GM12878 (cell line): ENCODE measurements around the gene SLC23A1. TPM values are rescaled to one million over a fixed set of nuclear protein-coding genes. Genes with fewer than 3 reads are reported as not detected.

Source experiments
- ATAC-seq: fragments of 200-7000 bp; cut with Tn5 transposase; 3 replicates; pipeline ENCODE4 v1.9.1; 2020; ENCODE audit warnings: mild to moderate bottlenecking, moderate library complexity
- BruUV-seq: library from RNA; stranded (reverse); fragments of 400-500 nt; replicated peaks from 2 replicates; lab custom pipeline; 2021; lab: Mats Ljungman, UMichigan
- CTCF ChIA-PET: fragments of 300-600 bp; sonication (Branson Sonifier 250); formaldehyde crosslinking; extraction: SDS; loops from one replicate; lab custom pipeline; 2021; ENCODE audit warnings: inconsistent platforms; lab: Yijun Ruan, JAX
- POLR2A ChIA-PET: fragments of 350-600 bp; formaldehyde crosslinking; extraction: SDS; loops from one replicate; lab custom pipeline; 2021; ENCODE audit warnings: inconsistent platforms; lab: Charles Lee
- RAD21 ChIA-PET: fragments of 300-600 bp; sonication (Branson Sonifier 250); formaldehyde crosslinking; loops from one replicate; lab custom pipeline; 2023; ENCODE audit warnings: antibody characterized with exemption; ENCODE audit not compliant: unreplicated experiment; lab: Charles Lee
- SMC1A ChIA-PET: fragments of 300-600 bp; sonication (Branson Sonifier 250); formaldehyde crosslinking; loops from one replicate; lab custom pipeline; 2023; ENCODE audit not compliant: unreplicated experiment, uncharacterized antibody; lab: Charles Lee
- DNase-seq: peaks from one replicate; pipeline ENCODE4 v3.0.0-alpha.2; 2011; ENCODE audit warnings: low read depth, low spot score
- FAIRE-seq: peaks from 3 replicates; lab custom pipeline; 2011; peaks lifted over from hg19 to GRCh38; lab: Jason Lieb, UNC
- H2AFZ ChIP-seq: 2 replicates; pipeline ENCODE4 v1.6.0; 2011; ENCODE audit warnings: low read depth, low read length, control low read depth; ENCODE audit not compliant: control insufficient read depth
- H3K27ac ChIP-seq: 2 replicates; pipeline ENCODE4 v1.5.1; 2011; ENCODE audit warnings: control low read depth; ENCODE audit not compliant: control insufficient read depth, insufficient read depth
- H3K27me3 ChIP-seq, 2 experiments: replicated peaks in 1 of 2; 2 replicates each; pipeline versions ENCODE4 v1.6.0 to v1.6.1; 2011; ENCODE audit warnings: low read length in 1 of 2; ENCODE audit not compliant: control insufficient read depth in 2 of 2, insufficient read depth in 2 of 2
- H3K36me3 ChIP-seq, 2 experiments: 2 replicates each; pipeline ENCODE4 v1.5.1; 2011; ENCODE audit warnings: low read length in 1 of 2; ENCODE audit not compliant: control insufficient read depth in 2 of 2, insufficient read depth in 2 of 2
- H3K4me1 ChIP-seq: 2 replicates; pipeline ENCODE4 v1.6.1; 2011; ENCODE audit warnings: mild to moderate bottlenecking, low read length, moderate library complexity, mixed read lengths; ENCODE audit not compliant: control insufficient read depth, insufficient read depth
- H3K4me2 ChIP-seq: 2 replicates; pipeline ENCODE4 v1.6.0; 2011; ENCODE audit warnings: control low read depth; ENCODE audit not compliant: control insufficient read depth, insufficient read depth
- H3K4me3 ChIP-seq: fragments of 200-600 bp; sonication (generic); 2 replicates; pipeline ENCODE4 v1.5.1; 2016
- H3K79me2 ChIP-seq: 2 replicates; pipeline ENCODE4 v1.6.0; 2011; ENCODE audit warnings: low read length; ENCODE audit not compliant: control insufficient read depth, insufficient read depth
- H3K9ac ChIP-seq: 2 replicates; pipeline ENCODE4 v1.8.0; 2011; ENCODE audit warnings: low read length, control low read depth, mixed read lengths; ENCODE audit not compliant: control insufficient read depth, insufficient read depth
- H3K9me3 ChIP-seq: replicated peaks from 3 replicates; pipeline ENCODE4 v1.5.1; 2011; ENCODE audit warnings: mild to moderate bottlenecking, low read length; ENCODE audit not compliant: control insufficient read depth, insufficient read depth
- H4K20me1 ChIP-seq: 2 replicates; pipeline ENCODE4 v1.6.0; 2011; ENCODE audit not compliant: control insufficient read depth, insufficient read depth
- CBX5 ChIP-seq: sonication (generic); IDR thresholded peaks from 2 replicates; pipeline ENCODE4 v1.6.1; 2016; ENCODE audit warnings: low read depth, moderate library complexity, mild to moderate bottlenecking, inconsistent platforms
- CREB1 ChIP-seq: IDR thresholded peaks from 2 replicates; pipeline ENCODE4 v1.6.1; 2012; ENCODE audit warnings: low read depth, mild to moderate bottlenecking, inconsistent platforms
- LARP7 ChIP-seq: fragments of 450-650 bp; IDR thresholded peaks from 2 replicates; pipeline ENCODE4 v1.6.1; 2017; ENCODE audit warnings: mild to moderate bottlenecking
- MEF2A ChIP-seq: IDR thresholded peaks from 2 replicates; pipeline ENCODE4 v1.6.1; 2011; ENCODE audit warnings: low read depth, mild to moderate bottlenecking, low read length, moderate library complexity; ENCODE audit not compliant: insufficient read depth
- MEF2B ChIP-seq: fragments of 450-650 bp; IDR thresholded peaks from 2 replicates; pipeline ENCODE4 v1.6.1; 2018; ENCODE audit warnings: mild to moderate bottlenecking, moderate library complexity; ENCODE audit not compliant: partially characterized antibody, poor library complexity, severe bottlenecking
- NFYA ChIP-seq: IDR thresholded peaks from 2 replicates; pipeline ENCODE4 v1.6.1; 2011; ENCODE audit warnings: low read depth, mild to moderate bottlenecking, low read length, improper control_type of control experiment, borderline replicate concordance
- NFYB ChIP-seq: IDR thresholded peaks from 2 replicates; pipeline ENCODE4 v1.6.1; 2011; ENCODE audit warnings: low read depth, mild to moderate bottlenecking, low read length, improper control_type of control experiment, moderate library complexity; ENCODE audit not compliant: insufficient read depth
- POU2F2 ChIP-seq: IDR thresholded peaks from 3 replicates; pipeline ENCODE4 v1.6.1; 2011; ENCODE audit warnings: low read depth, mild to moderate bottlenecking, low read length, borderline replicate concordance
- RELA ChIP-seq: fragments of 450-650 bp; IDR thresholded peaks from 2 replicates; pipeline ENCODE4 v1.8.0; 2014; ENCODE audit warnings: borderline replicate concordance; ENCODE audit not compliant: partially characterized antibody
- SMAD1 ChIP-seq: fragments of 450-650 bp; IDR thresholded peaks from 2 replicates; pipeline ENCODE4 v1.6.1; 2018; ENCODE audit warnings: mild to moderate bottlenecking, low read depth; ENCODE audit not compliant: partially characterized antibody
- SMAD5 ChIP-seq: IDR thresholded peaks from 2 replicates; pipeline ENCODE4 v1.6.1; 2016; ENCODE audit warnings: antibody characterized with exemption, low read depth
- ZNF207 ChIP-seq: fragments of 450-650 bp; IDR thresholded peaks from 2 replicates; pipeline ENCODE4 v1.6.1; 2014; ENCODE audit warnings: antibody characterized with exemption, mild to moderate bottlenecking, borderline replicate concordance
- WGBS: methylation state at CpG from one replicate; pipeline ENCODE4 v1.1.6; 2016; ENCODE audit warnings: low lambda C conversion rate; ENCODE audit not compliant: insufficient replicate concordance, insufficient coverage; ENCODE audit errors: missing lambda C conversion rate; 5-methylcytosine and 5-hydroxymethylcytosine counted together
- in situ Hi-C: fragments of 300-500 bp; cut with MboI; formaldehyde crosslinking; loops from 9 replicates; pipeline ENCODE4 v1.14.3; 2018; ENCODE audit warnings: mixed read lengths
- intact Hi-C: fragments of 100-400 bp; cut with micrococcal nuclease; formaldehyde crosslinking; loops from one replicate; pipeline ENCODE4 v1.14.2; 2022; ENCODE audit not compliant: unreplicated experiment
- polyA plus RNA-seq, 11 experiments: library from polyadenylated mRNA; depleted of rRNA in 4 of 11; unstranded in 6 of 11; stranded (reverse) in 5 of 11; fragments of >200 nt; fragmentation: Nextera tagmentation in 4 of 11; fragmentation: Illumina TruSeq in 1 of 11; extraction: Ambion mirVana in 4 of 11; extraction: Trizol in 1 of 11; gene quantifications; 1 replicate in 1 of 11; 2 replicates in 10 of 11; pipeline versions ENCODE4 v1.2.1 to v1.2.3, GENCODE V29; 2011 to 2016; ENCODE audit warnings: inconsistent platforms in 2 of 11, missing spikeins in 2 of 11, low read depth in 1 of 11
- total RNA-seq, 4 experiments: library from RNA; depleted of rRNA in 3 of 4; stranded (reverse); fragments of >200 nt in 3 of 4; fragmentation: Illumina TruSeq in 1 of 4; extraction: Trizol in 1 of 4; gene quantifications; 2 replicates each; pipeline versions ENCODE4 v1.2.1 to v1.2.3, GENCODE V29; 2013 to 2021
- TF ChIP-seq, protein P1 (sequence below): fragments of 450-650 bp; IDR thresholded peaks from 2 replicates; pipeline ENCODE4 v1.6.1; 2018; ENCODE audit warnings: mild to moderate bottlenecking, low read depth, moderate library complexity; ENCODE audit not compliant: partially characterized antibody
- TF ChIP-seq, protein P2 (sequence below): IDR thresholded peaks from 2 replicates; pipeline ENCODE4 v1.6.1; 2012; ENCODE audit warnings: mild to moderate bottlenecking, low read depth, low read length
- TF ChIP-seq, protein P3 (sequence below): IDR thresholded peaks from 2 replicates; pipeline ENCODE4 v1.6.1; 2011; ENCODE audit warnings: borderline replicate concordance, low read depth, mild to moderate bottlenecking, moderate library complexity, mixed read lengths, low read length; ENCODE audit not compliant: insufficient read depth; ENCODE audit errors: extremely low read length

Gene SLC23A1
- total and polyA plus RNA-seq, 10 of the 15 experiments (the other 5 are each of a cell fraction or from before 2014, with no cell fraction given), result 0.35 to 4.7 (median 1.6) TPM

DNA sequence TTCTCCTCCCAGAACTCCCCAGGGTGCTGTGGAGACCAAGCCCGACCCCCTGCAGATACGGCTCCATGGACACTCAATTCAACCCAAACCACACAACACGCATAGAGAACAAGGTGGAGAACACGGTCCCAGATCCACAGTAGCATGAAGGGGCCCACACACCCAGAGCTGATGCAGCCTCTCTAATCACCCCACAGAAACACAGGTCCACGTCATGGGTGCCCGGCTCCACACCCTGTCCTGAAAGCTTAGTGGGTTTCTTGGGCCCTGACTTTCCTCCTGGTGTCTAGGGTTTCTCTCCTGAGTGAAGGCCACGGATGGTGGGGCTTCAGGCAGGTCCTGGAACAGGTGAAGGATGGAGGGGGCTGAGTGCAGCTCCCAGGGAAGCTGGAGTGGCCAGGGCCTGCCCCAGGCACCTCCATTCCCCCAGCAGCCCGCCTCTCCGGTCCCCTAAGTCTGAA is 1.5 kb upstream of the SLC23A1 start (continued):
- TF ChIP-seq LARP7 (no peak), SMAD5 (0 out of 2 replicates have a peak, but pooled peaks have one; percentile 53), CBX5 (no peak), ZNF207 (no peak), MEF2B (no peak), RELA (no peak), MEF2A (no peak), NFYA (no peak), CREB1 (no peak)
- TF ChIP-seq, protein P1, sequence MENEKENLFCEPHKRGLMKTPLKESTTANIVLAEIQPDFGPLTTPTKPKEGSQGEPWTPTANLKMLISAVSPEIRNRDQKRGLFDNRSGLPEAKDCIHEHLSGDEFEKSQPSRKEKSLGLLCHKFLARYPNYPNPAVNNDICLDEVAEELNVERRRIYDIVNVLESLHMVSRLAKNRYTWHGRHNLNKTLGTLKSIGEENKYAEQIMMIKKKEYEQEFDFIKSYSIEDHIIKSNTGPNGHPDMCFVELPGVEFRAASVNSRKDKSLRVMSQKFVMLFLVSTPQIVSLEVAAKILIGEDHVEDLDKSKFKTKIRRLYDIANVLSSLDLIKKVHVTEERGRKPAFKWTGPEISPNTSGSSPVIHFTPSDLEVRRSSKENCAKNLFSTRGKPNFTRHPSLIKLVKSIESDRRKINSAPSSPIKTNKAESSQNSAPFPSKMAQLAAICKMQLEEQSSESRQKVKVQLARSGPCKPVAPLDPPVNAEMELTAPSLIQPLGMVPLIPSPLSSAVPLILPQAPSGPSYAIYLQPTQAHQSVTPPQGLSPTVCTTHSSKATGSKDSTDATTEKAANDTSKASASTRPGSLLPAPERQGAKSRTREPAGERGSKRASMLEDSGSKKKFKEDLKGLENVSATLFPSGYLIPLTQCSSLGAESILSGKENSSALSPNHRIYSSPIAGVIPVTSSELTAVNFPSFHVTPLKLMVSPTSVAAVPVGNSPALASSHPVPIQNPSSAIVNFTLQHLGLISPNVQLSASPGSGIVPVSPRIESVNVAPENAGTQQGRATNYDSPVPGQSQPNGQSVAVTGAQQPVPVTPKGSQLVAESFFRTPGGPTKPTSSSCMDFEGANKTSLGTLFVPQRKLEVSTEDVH, result no peak
- TF ChIP-seq, all 136 proteins: peak for 3

DNA sequence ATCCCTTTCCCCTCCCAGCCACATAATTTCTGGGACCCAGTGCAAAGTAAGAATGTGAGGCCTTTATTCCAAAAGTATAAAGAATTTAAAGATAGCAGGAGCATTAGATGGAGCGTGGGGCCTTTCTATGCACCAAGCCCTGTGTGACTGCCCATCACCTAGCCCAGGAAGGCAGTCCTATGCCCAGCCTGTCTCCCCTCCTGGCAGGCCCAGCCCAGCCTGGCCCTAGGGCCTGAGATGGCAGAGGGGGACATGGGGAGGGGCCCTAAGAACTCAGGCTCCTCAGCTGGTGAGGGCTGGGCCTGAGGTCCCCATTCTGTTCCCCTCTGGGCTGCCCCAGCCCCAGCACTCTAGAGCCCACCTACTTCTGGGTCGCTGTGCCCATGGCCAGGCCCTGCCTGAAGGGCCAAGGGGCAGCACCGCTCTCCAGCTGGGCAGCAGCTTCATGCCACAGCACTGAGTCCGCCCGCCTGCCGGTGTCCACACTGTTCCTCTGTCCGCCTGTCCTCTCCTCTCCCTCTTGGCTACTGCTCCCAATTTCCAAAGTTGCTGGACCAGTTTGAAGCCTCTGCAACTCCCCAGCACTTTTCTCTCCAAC is 995 bp upstream of the SLC23A1 start:
- Histone ChIP-seq H3K4me2 (no peak overlapping the region), H3K27me3 (no peaks in the 10 kb centered on the region)
- TF ChIP-seq, protein P2, sequence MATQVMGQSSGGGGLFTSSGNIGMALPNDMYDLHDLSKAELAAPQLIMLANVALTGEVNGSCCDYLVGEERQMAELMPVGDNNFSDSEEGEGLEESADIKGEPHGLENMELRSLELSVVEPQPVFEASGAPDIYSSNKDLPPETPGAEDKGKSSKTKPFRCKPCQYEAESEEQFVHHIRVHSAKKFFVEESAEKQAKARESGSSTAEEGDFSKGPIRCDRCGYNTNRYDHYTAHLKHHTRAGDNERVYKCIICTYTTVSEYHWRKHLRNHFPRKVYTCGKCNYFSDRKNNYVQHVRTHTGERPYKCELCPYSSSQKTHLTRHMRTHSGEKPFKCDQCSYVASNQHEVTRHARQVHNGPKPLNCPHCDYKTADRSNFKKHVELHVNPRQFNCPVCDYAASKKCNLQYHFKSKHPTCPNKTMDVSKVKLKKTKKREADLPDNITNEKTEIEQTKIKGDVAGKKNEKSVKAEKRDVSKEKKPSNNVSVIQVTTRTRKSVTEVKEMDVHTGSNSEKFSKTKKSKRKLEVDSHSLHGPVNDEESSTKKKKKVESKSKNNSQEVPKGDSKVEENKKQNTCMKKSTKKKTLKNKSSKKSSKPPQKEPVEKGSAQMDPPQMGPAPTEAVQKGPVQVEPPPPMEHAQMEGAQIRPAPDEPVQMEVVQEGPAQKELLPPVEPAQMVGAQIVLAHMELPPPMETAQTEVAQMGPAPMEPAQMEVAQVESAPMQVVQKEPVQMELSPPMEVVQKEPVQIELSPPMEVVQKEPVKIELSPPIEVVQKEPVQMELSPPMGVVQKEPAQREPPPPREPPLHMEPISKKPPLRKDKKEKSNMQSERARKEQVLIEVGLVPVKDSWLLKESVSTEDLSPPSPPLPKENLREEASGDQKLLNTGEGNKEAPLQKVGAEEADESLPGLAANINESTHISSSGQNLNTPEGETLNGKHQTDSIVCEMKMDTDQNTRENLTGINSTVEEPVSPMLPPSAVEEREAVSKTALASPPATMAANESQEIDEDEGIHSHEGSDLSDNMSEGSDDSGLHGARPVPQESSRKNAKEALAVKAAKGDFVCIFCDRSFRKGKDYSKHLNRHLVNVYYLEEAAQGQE, result no peak
- TF ChIP-seq POU2F2, result 0 out of 3 replicates have a peak, but pooled peaks have one; percentile 7
- no peak for TF ChIP-seq NFYB
- TF ChIP-seq NFYA, result no peak
- TF ChIP-seq SMAD1, result no peak
- TF ChIP-seq, protein P3, sequence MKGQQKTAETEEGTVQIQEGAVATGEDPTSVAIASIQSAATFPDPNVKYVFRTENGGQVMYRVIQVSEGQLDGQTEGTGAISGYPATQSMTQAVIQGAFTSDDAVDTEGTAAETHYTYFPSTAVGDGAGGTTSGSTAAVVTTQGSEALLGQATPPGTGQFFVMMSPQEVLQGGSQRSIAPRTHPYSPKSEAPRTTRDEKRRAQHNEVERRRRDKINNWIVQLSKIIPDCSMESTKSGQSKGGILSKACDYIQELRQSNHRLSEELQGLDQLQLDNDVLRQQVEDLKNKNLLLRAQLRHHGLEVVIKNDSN, result no peak
- TF ChIP-seq, all 136 proteins: peak for 1
- POLR2A ChIA-PET, result no interaction called here
- SMC1A ChIA-PET, result no interaction called here
- Histone ChIP-seq H3K36me3 (no peaks in the 10 kb centered on the region; a peak in 2 of 4 replicates), H3K9ac (no peak overlapping the region; the same call in 1 of the 2 replicates), H3K79me2 (peaks cover 23% of the 10 kb centered on the region), H3K4me3 (no peak overlapping the region), H2AFZ (no peak overlapping the region), H3K9me3 (no peaks in the 10 kb centered on the region), H4K20me1 (no peaks in the 10 kb centered on the region), H3K27ac (peak overlapping the region; percentile 62), H3K4me1 (peaks cover 32% of the 10 kb centered on the region)
- DNase-seq, result no peak
- 81% methylated on average over 7 of the region's 7 CpGs for WGBS
- ATAC-seq, result no peak
- RAD21 ChIA-PET, result interaction anchor here (1.0 kb wide), 1 partner anchor 18 kb away, joined by 3 read pairs; no protein-coding TSS in a partner anchor
- in situ Hi-C loops (no loop called here), intact Hi-C loops (no loop called here)
- BruUV-seq, result no TSS peak
- no peak for FAIRE-seq
- CTCF ChIA-PET, result interaction anchor here (1.0 kb wide), 1 partner anchor 42 kb away, joined by 3 read pairs; the partner anchor contains the start of gene PAIP2
